Measurements from ENCODE around the gene NUDT22.

DNA sequence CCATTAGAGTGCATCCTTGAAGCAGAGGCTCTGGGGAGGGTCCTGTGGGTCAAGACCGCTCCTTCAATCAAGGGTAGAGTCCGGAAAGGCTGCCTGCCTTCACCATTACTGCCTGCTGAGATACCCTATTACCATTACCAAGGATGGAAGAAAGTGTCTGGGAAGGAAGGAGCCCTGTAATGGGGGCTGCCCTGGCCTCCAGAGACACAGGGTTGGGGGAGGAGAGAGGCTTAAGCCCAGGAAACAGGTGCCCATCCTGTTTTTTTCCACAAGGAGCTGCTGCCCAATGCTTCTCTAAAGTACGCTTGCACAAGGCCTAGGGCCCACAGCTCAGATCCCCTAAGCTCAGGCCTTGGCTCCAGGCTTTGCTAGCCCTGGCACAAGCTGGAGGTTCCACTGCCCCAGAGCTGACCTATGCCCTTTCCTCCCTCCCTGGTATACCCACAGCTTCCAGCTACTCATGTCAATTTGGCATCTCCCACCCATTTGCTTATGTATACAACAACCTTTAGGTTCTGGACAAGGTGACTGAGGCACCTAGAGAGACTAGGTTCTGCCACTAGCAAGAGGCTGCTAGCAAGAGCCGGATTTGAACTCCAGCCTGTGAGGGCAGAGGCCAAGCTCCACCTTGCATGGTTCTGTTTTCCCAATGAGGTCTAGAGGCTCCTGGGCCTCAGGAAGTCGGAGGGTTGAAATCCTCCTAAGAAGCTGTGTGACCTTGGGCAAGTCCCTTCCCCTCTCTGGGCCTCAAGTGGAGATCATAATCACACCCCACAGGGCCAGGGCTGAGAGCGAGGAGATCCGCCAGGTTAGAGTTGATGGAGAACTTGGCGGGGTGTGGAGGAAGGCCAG lies 23.7 kb downstream of the NUDT22 start:
- TF ChIP-seq, protein P1, sequence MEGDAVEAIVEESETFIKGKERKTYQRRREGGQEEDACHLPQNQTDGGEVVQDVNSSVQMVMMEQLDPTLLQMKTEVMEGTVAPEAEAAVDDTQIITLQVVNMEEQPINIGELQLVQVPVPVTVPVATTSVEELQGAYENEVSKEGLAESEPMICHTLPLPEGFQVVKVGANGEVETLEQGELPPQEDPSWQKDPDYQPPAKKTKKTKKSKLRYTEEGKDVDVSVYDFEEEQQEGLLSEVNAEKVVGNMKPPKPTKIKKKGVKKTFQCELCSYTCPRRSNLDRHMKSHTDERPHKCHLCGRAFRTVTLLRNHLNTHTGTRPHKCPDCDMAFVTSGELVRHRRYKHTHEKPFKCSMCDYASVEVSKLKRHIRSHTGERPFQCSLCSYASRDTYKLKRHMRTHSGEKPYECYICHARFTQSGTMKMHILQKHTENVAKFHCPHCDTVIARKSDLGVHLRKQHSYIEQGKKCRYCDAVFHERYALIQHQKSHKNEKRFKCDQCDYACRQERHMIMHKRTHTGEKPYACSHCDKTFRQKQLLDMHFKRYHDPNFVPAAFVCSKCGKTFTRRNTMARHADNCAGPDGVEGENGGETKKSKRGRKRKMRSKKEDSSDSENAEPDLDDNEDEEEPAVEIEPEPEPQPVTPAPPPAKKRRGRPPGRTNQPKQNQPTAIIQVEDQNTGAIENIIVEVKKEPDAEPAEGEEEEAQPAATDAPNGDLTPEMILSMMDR (conservative IDR thresholded peaks at IDR 0.05; ENCODE audit: low read depth, low read length): no peak
- TF ChIP-seq POLR2A (IDR thresholded peaks at IDR 0.05; ENCODE audit: low read depth, low read length): no peak
- TF ChIP-seq CHD1 (IDR thresholded peaks at IDR 0.05; ENCODE audit: low read depth, low read length): no peak
- TF ChIP-seq RAD21 (IDR thresholded peaks at IDR 0.05; ENCODE audit: low read length): no peak
- TF ChIP-seq MAFK (IDR thresholded peaks at IDR 0.05; ENCODE audit: low read depth, low read length): no peak
- no peak for TF ChIP-seq SMC3 (IDR thresholded peaks at IDR 0.05; ENCODE audit: low read depth, low read length)
- no peak for TF ChIP-seq MXI1 (IDR thresholded peaks at IDR 0.05; ENCODE audit: borderline replicate concordance, low read depth, low read length)
- no peak for TF ChIP-seq RFX5 (IDR thresholded peaks at IDR 0.05; ENCODE audit: low read depth, low read length)
- TF ChIP-seq CEBPB (IDR thresholded peaks at IDR 0.05; ENCODE audit: low read depth, low read length): no peak
- TF ChIP-seq FOS (IDR thresholded peaks at IDR 0.05; ENCODE audit: low read depth, low read length): no peak

Measured in IMR-90 (cell line).